Esophagus squamous epithelium (tissue), 5 donors: ENCODE measurements around the gene GINS3. TPM values are rescaled to one million over a fixed set of nuclear protein-coding genes. Genes with fewer than 3 reads are reported as not detected.

Source experiments
- DNase-seq: peaks from one replicate; lab custom pipeline; 2025; lab: John Stamatoyannopoulos, UW
- H3K27ac ChIP-seq, 4 donors: fragments of 200-600 bp; sonication (generic); one replicate each; pipeline ENCODE4 v1.5.1; 2016 to 2019; ENCODE audit warnings: mild to moderate bottlenecking in 1 of 4
- H3K27me3 ChIP-seq, 4 donors: fragments of 200-600 bp; sonication (generic); 1 replicate in 3 of 4; 2 replicates in 1 of 4; pipeline versions ENCODE4 v1.5.1 to v1.6.0; 2017 to 2021; ENCODE audit warnings: antibody characterized with exemption in 1 of 4
- H3K36me3 ChIP-seq, 3 donors: fragments of 200-600 bp; sonication (generic); one replicate each; pipeline ENCODE4 v1.5.1; 2016 to 2019
- H3K4me1 ChIP-seq, 3 donors: fragments of 200-600 bp; sonication (generic); one replicate each; pipeline ENCODE4 v1.5.1; 2017 to 2019
- H3K4me3 ChIP-seq, 4 donors: fragments of 200-600 bp; sonication (generic); 1 replicate in 3 of 4; 2 replicates in 1 of 4; pipeline ENCODE4 v1.5.1; 2016 to 2019; ENCODE audit warnings: mild to moderate bottlenecking in 2 of 4, moderate library complexity in 1 of 4
- H3K9me3 ChIP-seq, 3 donors: fragments of 200-600 bp; sonication (generic); one replicate each; pipeline ENCODE4 v1.5.1; 2016 to 2019
- CTCF ChIP-seq, 6 experiments: fragments of 450-650 bp in 4 of 6; fragments of 200-600 bp in 2 of 6; sonication (generic) in 2 of 6; IDR thresholded peaks; one replicate each; pipeline ENCODE4 v1.5.1; 2016 to 2019; ENCODE audit warnings: antibody characterized with exemption in 6 of 6, mild to moderate bottlenecking in 4 of 6, moderate library complexity in 4 of 6
- POLR2A ChIP-seq, 4 donors: fragments of 450-650 bp; IDR thresholded peaks; one replicate each; pipeline ENCODE4 v1.6.1; 2017; ENCODE audit warnings: antibody characterized with exemption in 4 of 4, mild to moderate bottlenecking in 4 of 4, moderate library complexity in 3 of 4
- WGBS, 2 donors: methylation state at CpG; one replicate each; pipeline ENCODE4 v1.1.5; 2018; 5-methylcytosine and 5-hydroxymethylcytosine counted together
- intact Hi-C: fragments of 100-400 bp; cut with DNase I; formaldehyde crosslinking; loops from one replicate; pipeline ENCODE4 v1.15.0; 2022
- total RNA-seq, 4 donors: library from RNA; depleted of rRNA; stranded (reverse); fragments of >200 nt; gene quantifications; one replicate each; pipeline ENCODE4 v1.1.0, GENCODE V29; 2016
- donor health status: DM: yes; HTN: yes; CAD: no.

Gene GINS3
- total RNA-seq, 4 donors from 2014 or later: 7.1 to 15.1 (median 10.8) TPM

- no peak overlapping the region for H3K4me3 ChIP-seq
- TF ChIP-seq CTCF (IDR thresholded peaks at IDR 0.05) (no peak), POLR2A (IDR thresholded peaks at IDR 0.05) (no peak)
- H3K27ac ChIP-seq: peak overlapping the region in 1 of 4 donors; percentile 23
- H3K36me3 ChIP-seq: no peaks in the 10 kb centered on the region
- DNase-seq: no peak
- no peaks in the 10 kb centered on the region for H3K9me3 ChIP-seq
- WGBS, 2 donors: 45 to 92% methylated on average over 3 to 4 of the region's 4 CpGs
- H3K4me1 ChIP-seq: peaks cover 4 to 36% (median 18%) of the 10 kb centered on the region in 3 donors
- H3K27me3 ChIP-seq: no peaks in the 10 kb centered on the region
- intact Hi-C loops: no loop called here
Measured at GRCh38 chr16:58433569-58433951, 41.3 kb downstream of the GINS3 start.

DNA sequence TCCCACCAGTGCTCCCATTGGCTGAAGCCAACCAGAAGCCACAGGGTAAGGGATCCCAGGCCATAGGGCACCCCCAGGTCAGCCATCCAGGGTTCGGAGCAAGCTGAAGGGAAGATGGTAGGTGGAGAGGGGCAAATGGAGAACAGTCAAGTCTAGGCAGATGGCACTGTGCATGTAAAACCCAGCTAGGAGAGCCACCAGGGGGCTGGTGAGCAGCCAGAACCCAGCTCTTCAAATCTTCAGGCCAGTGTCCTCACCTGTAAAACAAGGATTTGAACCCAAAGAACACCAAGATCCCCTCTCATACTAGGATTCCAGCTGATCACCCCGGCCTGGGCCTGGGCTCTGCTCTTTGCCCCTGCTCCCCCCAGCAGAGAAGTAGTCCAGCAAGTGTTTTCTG, 43.5 kb downstream of the GINS3 start:
- intact Hi-C loops: no loop called here
- DNase-seq: no peak
- Histone ChIP-seq H3K4me3 (no peak overlapping the region), H3K4me1 (peaks cover 4 to 44% (median 18%) of the 10 kb centered on the region in 3 donors), H3K27me3 (no peaks in the 10 kb centered on the region), H3K36me3 (no peaks in the 10 kb centered on the region), H3K27ac (no peak overlapping the region), H3K9me3 (no peaks in the 10 kb centered on the region)
- 88 to 100% methylated on average over 2 of the region's 2 CpGs for WGBS, 2 donors
- TF ChIP-seq POLR2A (IDR thresholded peaks at IDR 0.05): no peak
- TF ChIP-seq CTCF (IDR thresholded peaks at IDR 0.05): peak in 1 of 6 experiments; percentile 25

DNA sequence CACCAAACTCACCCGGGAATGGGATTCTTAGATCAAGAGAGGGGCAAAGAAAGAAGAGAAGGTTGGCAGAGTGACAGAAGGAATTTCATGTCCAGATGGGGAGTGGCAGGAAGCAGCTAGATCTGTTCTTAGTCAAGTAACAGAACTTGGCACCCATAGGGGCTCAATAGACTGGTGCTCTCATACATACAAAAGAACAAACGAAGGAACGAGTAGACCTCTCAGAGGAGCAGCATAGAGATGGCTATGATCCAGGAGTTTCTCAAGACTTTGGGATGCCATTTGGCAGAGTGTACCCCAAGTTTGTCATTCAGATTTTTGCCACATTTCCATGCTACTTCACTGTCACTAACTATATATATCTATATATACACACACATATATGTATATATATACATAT, 47.9 kb downstream of the GINS3 start:
- Histone ChIP-seq H3K27me3 (peaks cover 0 to under 1% (median 0%) of the 10 kb centered on the region in 4 donors), H3K9me3 (no peaks in the 10 kb centered on the region), H3K27ac (no peak overlapping the region), H3K4me3 (no peak overlapping the region), H3K4me1 (peaks cover 0 to 23% (median 3%) of the 10 kb centered on the region in 3 donors), H3K36me3 (no peaks in the 10 kb centered on the region)
- no peak for TF ChIP-seq CTCF (IDR thresholded peaks at IDR 0.05)
- no peak for TF ChIP-seq POLR2A (IDR thresholded peaks at IDR 0.05)
- DNase-seq: no peak
- WGBS, 2 donors: 33 to 55% methylated on average over 3 of the region's 3 CpGs
- intact Hi-C loops: no loop called here

DNA sequence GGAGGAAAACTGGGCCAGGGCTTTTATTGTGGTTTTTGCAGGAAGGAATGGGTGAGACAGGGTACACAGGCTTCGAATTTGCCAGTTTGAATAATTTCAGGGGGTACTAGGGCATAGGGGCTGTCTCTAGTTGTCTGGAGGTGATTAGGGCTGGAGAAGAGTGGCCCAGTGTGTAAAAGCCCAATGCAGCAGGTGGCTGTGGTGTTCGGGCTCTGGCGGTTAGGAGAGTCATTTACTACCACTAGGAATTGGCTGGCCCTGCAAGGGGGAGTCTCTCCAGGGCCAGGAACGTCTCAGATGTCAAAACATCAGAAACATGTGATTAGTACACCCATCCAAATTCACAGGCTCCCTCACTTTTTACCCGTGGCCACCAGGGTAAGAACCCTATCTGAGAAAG, 50.3 kb downstream of the GINS3 start:
- no peak overlapping the region for H3K27ac ChIP-seq
- peaks cover 0 to 6% (median 0%) of the 10 kb centered on the region in 4 donors for H3K27me3 ChIP-seq
- no peak for TF ChIP-seq CTCF (IDR thresholded peaks at IDR 0.05)
- TF ChIP-seq POLR2A (IDR thresholded peaks at IDR 0.05): no peak
- H3K4me1 ChIP-seq: peaks cover 0 to 26% (median 3%) of the 10 kb centered on the region in 3 donors
- WGBS, 2 donors: 53 to 58% methylated on average over 4 of the region's 5 CpGs
- DNase-seq: no peak
- H3K9me3 ChIP-seq: no peaks in the 10 kb centered on the region
- no peaks in the 10 kb centered on the region for H3K36me3 ChIP-seq
- H3K4me3 ChIP-seq: no peak overlapping the region
- intact Hi-C loops: no loop called here

GRCh38 chr16:58443783-58444182, 51.5 kb downstream of the GINS3 start:
- intact Hi-C loops: no loop called here
- WGBS, 2 donors: 79 to 88% methylated on average over 3 of the region's 4 CpGs
- TF ChIP-seq POLR2A (IDR thresholded peaks at IDR 0.05): no peak
- TF ChIP-seq CTCF (IDR thresholded peaks at IDR 0.05): no peak
- Histone ChIP-seq H3K9me3 (no peaks in the 10 kb centered on the region), H3K4me1 (peaks cover 3 to 34% (median 3%) of the 10 kb centered on the region in 3 donors), H3K27ac (peak overlapping the region in 1 of 4 donors; percentile 72), H3K36me3 (no peaks in the 10 kb centered on the region), H3K4me3 (no peak overlapping the region), H3K27me3 (peaks cover 0 to 6% (median 0%) of the 10 kb centered on the region in 4 donors)
- no peak for DNase-seq
